ENCODE results near the gene CDH12. TPM values are rescaled to one million over a fixed set of nuclear protein-coding genes. Genes with fewer than 3 reads are reported as not detected.

CDH12 gene
- total RNA-seq, 4 donors from 2014 or later, result 0.38 to 2.8 (median 0.94) TPM

GRCh38 chr5:21806271-21806670 is 1046.9 kb downstream of the CDH12 start:
- TF ChIP-seq POLR2AphosphoS5 (IDR thresholded peaks at IDR 0.05) (no peak), CTCF (IDR thresholded peaks at IDR 0.05) (no peak), EP300 (IDR thresholded peaks at IDR 0.05) (no peak), POLR2A (IDR thresholded peaks at IDR 0.05) (no peak)
- Histone ChIP-seq H3K4me1 (peaks cover 11% of the 10 kb centered on the region), H3K27me3 (no peaks in the 10 kb centered on the region), H3K4me3 (no peak overlapping the region), H3K9me3 (no peaks in the 10 kb centered on the region), H3K36me3 (no peaks in the 10 kb centered on the region), H3K27ac (no peak overlapping the region)
- no peak for DNase-seq (ENCODE audit: low spot score in 2 of 2)
- WGBS, result 75% methylated on average over 3 of the region's 3 CpGs

- Histone ChIP-seq H3K4me1 (peaks cover 7% of the 10 kb centered on the region), H3K36me3 (no peaks in the 10 kb centered on the region), H3K4me3 (no peak overlapping the region), H3K27me3 (no peaks in the 10 kb centered on the region), H3K27ac (no peak overlapping the region), H3K9me3 (no peaks in the 10 kb centered on the region)
- no peak for DNase-seq (ENCODE audit: low spot score in 2 of 2)
- TF ChIP-seq EP300 (IDR thresholded peaks at IDR 0.05), result no peak
- peak in 1 of 2 donors; percentile 42 for TF ChIP-seq CTCF (IDR thresholded peaks at IDR 0.05)
- WGBS, result 36% methylated on average over 4 of the region's 4 CpGs
Measured at GRCh38 chr5:21802869-21803490, 1050.2 kb downstream of the CDH12 start.

GRCh38 chr5:21802100-21802499 is 1051.0 kb downstream of the CDH12 start:
- Histone ChIP-seq H3K4me1 (peaks cover 4% of the 10 kb centered on the region), H3K27me3 (no peaks in the 10 kb centered on the region), H3K27ac (no peak overlapping the region), H3K36me3 (no peaks in the 10 kb centered on the region), H3K9me3 (no peaks in the 10 kb centered on the region), H3K4me3 (no peak overlapping the region)
- 93% methylated on average over 10 of the region's 10 CpGs for WGBS
- DNase-seq (ENCODE audit: low spot score in 2 of 2), result no peak
- TF ChIP-seq POLR2A (IDR thresholded peaks at IDR 0.05), result no peak
- TF ChIP-seq CTCF (IDR thresholded peaks at IDR 0.05), result no peak
- TF ChIP-seq EP300 (IDR thresholded peaks at IDR 0.05), result no peak
- no peak for TF ChIP-seq POLR2AphosphoS5 (IDR thresholded peaks at IDR 0.05)

GRCh38 chr5:21792748-21793147 is 1060.4 kb downstream of the CDH12 start:
- Histone ChIP-seq H3K27ac (no peak overlapping the region), H3K27me3 (no peaks in the 10 kb centered on the region), H3K36me3 (no peaks in the 10 kb centered on the region), H3K9me3 (no peaks in the 10 kb centered on the region), H3K4me1 (no peaks in the 10 kb centered on the region), H3K4me3 (no peak overlapping the region)
- TF ChIP-seq POLR2AphosphoS5 (IDR thresholded peaks at IDR 0.05) (no peak), POLR2A (IDR thresholded peaks at IDR 0.05) (no peak), EP300 (IDR thresholded peaks at IDR 0.05) (no peak), CTCF (IDR thresholded peaks at IDR 0.05) (no peak)
- DNase-seq (ENCODE audit: low spot score in 2 of 2), result no peak
- WGBS, result 58% methylated on average over 2 of the region's 2 CpGs

- 73% methylated on average over 2 of the region's 2 CpGs for whole genome bisulfite sequencing
- Histone ChIP-seq H3K4me1 (no peaks in the 10 kb centered on the region), H3K27me3 (no peaks in the 10 kb centered on the region), H3K36me3 (no peaks in the 10 kb centered on the region), H3K4me3 (no peak overlapping the region), H3K27ac (no peak overlapping the region), H3K9me3 (no peaks in the 10 kb centered on the region)
- TF ChIP-seq POLR2A (IDR thresholded peaks at IDR 0.05) (no peak), POLR2AphosphoS5 (IDR thresholded peaks at IDR 0.05) (no peak), EP300 (IDR thresholded peaks at IDR 0.05) (no peak), CTCF (IDR thresholded peaks at IDR 0.05) (no peak)
- no peak for DNase-seq (ENCODE audit: low spot score in 2 of 2)
Measured at GRCh38 chr5:21791304-21791703, 1061.8 kb downstream of the CDH12 start.

Measured in suprapubic skin (tissue), 4 donors.